ENCODE data around the gene ARFRP1. TPM values are rescaled to one million over a fixed set of nuclear protein-coding genes. Genes with fewer than 3 reads are reported as not detected.

ARFRP1 gene, protein sequence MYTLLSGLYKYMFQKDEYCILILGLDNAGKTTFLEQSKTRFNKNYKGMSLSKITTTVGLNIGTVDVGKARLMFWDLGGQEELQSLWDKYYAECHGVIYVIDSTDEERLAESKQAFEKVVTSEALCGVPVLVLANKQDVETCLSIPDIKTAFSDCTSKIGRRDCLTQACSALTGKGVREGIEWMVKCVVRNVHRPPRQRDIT
- 10 to 100 TPM in 11 of 12 donors, not detected in 1; 21.0 to 29.5 (median 23.0) TPM for polyA plus RNA-seq (ENCODE audit: insufficient read length in 12 of 12)
- long read RNA-seq, donor 1, partial matches to known transcripts = 0 of 18 reads
- long read RNA-seq, donor 1, other reads (novel, unspliced or antisense) = 9 of 18 reads
- long read RNA-seq, donor 2, partial matches to known transcripts = 0 of 4 reads
- long read RNA-seq, donor 2, other reads (novel, unspliced or antisense) = 0 of 4 reads
- long read RNA-seq, donor 3, partial matches to known transcripts = 0 of 3 reads
- long read RNA-seq, donor 3, other reads (novel, unspliced or antisense) = 0 of 3 reads
- long read RNA-seq, donor 4, partial matches to known transcripts = 51 of 55 reads
- long read RNA-seq, donor 4, other reads (novel, unspliced or antisense) = 0 of 55 reads
- long read RNA-seq, donor 5, transcript ARFRP1-214 (8 exons, 2,559 nt) = major isoform, 7 of 360 reads
- long read RNA-seq, donor 5, partial matches to known transcripts = 329 of 360 reads
- long read RNA-seq, donor 5, other reads (novel, unspliced or antisense) = 16 of 360 reads
- long read RNA-seq, donor 6, partial matches to known transcripts = 0 of 1 reads
- long read RNA-seq, donor 6, other reads (novel, unspliced or antisense) = 0 of 1 reads
- long read RNA-seq, donor 7, partial matches to known transcripts = 0 of 8 reads
- long read RNA-seq, donor 7, other reads (novel, unspliced or antisense) = 5 of 8 reads
- long read RNA-seq, donor 8, transcript ARFRP1-214 (8 exons, 2,559 nt) = major isoform, 5 of 23 reads
- long read RNA-seq, donor 8, partial matches to known transcripts = 6 of 23 reads
- long read RNA-seq, donor 8, other reads (novel, unspliced or antisense) = 8 of 23 reads
- long read RNA-seq, donor 9, partial matches to known transcripts = 0 of 7 reads
- long read RNA-seq, donor 9, other reads (novel, unspliced or antisense) = 0 of 7 reads
- long read RNA-seq, donor 10, transcript ARFRP1-214 (8 exons, 2,559 nt) = major isoform, 5 of 18 reads
- long read RNA-seq, donor 10, partial matches to known transcripts = 0 of 18 reads
- long read RNA-seq, donor 10, other reads (novel, unspliced or antisense) = 10 of 18 reads
- long read RNA-seq, donor 11, partial matches to known transcripts = 50 of 55 reads
- long read RNA-seq, donor 11, other reads (novel, unspliced or antisense) = 0 of 55 reads

DNA sequence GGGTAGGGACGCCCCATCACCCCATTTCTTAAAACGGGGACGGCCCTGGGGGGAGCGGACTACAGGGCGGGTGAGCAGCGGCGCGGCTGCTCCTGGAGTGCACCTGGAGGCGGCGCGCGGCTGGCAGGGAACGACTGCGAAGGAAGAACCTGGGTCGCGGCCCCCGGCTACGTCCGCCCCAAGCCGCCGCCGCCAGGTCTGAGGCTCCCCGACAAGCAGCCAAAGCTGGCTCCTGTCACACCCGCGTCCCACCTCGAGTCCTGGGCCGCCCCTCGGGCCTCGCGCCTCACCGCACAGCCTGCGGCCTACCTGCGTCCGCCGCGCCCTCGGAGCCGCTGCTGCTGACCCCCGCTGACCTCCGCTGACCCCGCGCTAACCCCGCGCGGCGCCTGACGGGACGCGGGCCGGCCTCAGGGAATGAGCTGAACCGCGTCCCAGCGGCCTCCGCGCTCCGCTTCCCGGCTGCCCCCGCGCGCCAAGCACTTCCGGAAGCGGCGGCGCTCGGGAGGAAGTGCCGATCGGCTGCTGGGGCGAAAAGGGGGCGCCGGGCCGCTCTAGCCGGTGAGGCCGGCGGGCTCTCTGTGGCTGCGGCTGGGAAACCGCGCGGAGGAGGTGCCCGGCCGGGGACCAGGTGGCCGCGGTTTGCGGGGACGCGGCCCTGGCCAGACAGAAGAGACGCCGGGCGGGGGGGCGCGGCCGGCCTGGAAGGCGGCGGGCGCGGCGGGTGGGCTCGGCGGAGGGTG, at the start of gene ARFRP1, which contains the start of gene ZGPAT:
Gene ARFRP1 (minus strand): TSS at position 419 of the 743 bp plus-strand sequence. CDS start 885 bp downstream, outside the sequence.
Gene ZGPAT (plus strand): TSS at position 482 of the 743 bp plus-strand sequence. CDS start 542 bp downstream, outside the sequence.
- DNase-seq = peak; percentile 86

DNA sequence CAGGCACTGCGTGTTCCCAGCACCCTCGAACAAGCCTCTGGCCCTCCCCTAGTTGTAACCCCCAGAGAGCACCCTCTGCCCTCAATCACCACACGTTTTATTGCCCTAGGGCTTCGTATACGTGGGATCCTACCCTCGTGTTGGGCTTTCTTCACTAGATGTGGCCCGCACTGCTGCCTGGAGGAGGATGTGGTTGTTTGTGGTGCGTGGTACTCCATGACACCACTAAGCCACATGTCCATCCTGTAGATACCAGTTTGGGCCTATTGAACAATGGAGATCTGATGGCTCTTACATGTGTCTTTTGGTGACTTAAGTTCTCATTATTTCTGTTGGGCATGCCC, 48.8 kb upstream of the ARFRP1 start:
- no peak for DNase-seq

DNA sequence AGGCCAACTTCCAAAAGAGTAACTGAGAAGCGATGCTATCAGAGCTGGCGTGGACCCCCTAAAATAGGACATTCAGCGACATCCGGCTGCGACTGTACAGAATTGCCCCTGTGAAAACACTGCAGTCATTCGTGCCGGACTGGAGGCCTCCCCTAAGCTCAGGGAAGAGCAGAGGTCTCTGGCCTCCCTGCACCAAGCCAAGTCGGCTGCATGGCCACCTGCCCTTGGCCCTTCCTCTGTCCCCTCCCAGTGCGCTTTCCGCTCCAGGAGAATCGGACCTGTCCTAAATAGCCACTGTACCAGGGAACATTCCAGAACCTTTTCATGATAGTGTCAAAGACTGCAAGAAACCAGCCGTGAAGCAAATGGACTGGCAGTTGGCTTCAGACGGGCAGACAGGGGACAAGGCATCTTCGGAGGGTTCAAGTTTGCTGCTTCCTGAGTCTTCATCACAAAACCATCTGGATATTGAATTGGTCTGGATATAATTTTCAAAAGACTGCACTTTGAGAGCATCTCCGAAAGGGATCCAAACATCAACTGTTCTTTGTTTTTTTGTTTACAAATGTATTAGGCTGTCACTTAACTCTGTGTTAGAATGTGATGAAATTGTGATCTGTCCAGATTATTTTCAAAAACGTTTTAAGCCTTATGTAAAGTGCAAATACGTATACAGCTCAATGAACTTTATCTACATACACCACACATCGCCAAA, 48.3 kb upstream of the ARFRP1 start:
- no peak for DNase-seq

DNA sequence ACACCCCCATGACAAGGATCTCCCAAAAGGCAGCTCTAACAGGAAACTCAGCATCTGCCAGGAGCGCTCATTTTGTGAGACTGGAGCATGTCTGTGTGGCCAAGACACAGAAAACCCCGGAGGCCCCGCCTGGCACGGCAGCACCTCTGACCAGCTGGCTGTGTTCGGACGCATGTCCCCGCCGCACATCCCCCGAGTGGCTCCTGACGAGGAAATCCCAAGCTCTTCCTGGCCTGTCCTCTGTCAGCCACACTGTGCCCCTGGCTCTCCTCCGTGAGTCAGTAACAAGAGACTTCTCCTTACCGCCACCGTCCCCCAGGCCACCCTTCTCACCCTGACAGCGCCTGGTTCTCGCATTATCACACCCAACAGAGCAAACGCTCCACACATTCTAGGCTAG, 46.2 kb upstream of the ARFRP1 start:
- DNase-seq = no peak

DNA sequence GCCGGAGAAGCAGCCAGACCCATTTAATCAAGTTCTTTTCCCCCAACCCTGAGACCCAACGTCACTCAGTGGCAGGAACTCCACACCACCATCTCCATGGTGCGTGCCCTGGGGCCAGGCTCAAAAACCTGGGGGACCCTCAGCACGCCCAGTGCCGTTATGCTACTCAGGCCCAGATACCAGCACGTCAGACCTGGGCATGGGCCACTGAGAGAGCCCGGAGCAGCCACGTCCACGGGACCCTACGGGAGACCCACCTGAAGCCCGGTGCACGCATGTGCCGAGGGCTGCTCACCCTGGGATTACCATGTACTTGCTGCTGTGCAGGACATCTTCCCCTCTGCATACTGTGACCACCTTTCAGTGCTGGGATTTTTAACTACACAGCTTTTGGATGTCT, 45.6 kb upstream of the ARFRP1 start:
- DNase-seq = no peak

DNA sequence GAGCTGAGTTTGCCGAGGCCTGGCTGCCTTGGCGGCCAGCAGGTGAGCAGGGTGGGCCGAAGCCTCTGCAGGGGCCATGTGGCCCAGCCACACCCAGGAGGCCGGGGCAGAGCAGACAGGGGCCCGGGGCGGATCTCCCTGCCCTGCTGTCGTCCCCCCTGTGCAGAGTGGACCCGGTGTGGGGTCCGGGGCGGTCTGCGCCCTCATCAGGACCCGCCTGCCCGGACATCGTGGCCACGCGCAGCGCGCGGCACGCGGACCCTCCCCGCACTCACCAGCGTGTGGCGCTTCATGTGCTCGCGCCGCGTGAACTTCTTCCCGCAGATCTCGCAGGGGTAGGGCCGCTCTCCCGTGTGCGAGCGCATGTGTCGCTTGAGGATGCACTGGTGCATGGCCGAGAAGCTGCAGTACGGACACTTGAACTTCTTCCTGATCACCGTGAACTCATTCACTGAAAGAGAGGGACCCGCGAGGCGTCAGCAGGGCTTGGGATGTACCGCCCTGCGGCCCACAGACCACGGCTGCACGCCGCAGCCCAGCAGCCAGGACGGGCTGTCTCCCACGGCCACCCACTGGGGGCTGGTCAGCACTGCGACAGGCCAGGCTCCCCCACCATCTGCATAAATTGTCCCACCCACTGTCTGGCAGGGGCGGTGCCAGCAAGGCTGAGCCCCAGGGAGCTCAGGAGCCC, 44.8 kb upstream of the ARFRP1 start:
- no peak for DNase-seq

DNA sequence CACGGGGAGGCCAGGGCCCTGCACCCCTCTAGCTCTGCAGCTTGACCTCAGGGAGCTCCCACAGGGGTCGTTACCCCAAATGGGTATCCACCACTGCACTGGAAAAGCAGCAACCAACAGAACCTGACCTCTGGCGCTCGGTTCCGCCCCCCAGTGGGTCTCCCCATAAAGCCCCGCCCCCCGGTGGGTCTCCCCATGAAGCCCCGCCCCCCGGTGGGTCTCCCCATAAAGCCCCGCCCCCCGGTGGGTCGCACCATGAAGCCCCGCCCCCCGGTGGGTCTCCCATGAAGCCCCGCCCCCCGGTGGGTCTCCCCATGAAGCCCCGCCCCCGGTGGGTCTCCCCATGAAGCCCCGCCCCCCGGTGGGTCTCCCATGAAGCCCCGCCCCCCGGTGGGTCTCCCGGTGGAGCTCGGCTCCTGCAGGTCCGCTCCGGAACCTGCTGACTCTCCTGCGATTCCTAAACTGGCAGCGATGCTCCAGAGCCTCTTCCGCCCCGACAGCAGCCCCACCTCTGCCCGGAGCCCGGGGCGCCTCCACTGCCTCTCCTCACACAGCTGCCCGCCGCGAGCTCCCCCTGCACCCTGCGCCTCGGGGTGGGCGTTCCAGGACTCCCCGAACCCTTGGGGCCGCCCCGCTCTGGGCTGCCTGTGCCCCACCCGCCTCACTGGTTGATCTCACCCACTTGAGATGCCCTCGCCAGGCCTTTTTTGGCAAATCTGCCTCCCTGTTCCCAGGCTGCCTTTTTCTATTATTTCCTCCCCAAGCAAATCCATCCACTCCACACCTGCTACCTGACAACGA, 43.9 kb upstream of the ARFRP1 start:
- DNase-seq = no peak

DNA sequence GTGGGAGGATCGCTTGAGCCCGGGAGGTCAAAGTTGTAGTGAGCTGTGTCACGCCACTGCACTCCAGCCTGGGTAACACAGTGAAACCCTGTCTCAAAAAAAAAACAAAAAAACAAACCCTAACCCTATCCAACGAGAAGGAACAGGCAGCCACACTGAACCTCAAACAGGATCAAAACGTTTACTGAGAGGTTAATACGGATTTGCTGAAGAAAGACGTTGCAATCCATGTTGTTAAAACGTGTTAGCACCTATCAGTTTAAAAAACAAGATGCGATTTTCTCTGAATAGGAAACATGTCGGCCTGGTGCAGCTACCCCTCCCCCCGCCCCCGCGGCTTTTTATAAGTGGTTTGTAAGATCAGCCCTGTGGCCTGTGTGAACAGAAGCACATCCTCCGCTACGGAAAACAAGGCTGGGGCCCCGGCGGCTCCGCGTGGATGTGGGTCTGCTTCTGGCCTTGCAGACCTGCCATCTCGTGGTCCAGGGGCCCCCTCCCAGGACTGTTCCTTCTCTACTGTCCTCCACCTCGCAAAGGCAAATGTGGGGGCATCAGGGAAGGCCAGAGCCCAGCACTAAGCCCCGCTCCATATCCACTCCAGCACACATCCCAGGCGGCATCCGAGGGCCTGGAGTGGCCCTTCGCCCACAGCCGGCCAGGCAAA, 43.2 kb upstream of the ARFRP1 start:
- DNase-seq = no peak

DNA sequence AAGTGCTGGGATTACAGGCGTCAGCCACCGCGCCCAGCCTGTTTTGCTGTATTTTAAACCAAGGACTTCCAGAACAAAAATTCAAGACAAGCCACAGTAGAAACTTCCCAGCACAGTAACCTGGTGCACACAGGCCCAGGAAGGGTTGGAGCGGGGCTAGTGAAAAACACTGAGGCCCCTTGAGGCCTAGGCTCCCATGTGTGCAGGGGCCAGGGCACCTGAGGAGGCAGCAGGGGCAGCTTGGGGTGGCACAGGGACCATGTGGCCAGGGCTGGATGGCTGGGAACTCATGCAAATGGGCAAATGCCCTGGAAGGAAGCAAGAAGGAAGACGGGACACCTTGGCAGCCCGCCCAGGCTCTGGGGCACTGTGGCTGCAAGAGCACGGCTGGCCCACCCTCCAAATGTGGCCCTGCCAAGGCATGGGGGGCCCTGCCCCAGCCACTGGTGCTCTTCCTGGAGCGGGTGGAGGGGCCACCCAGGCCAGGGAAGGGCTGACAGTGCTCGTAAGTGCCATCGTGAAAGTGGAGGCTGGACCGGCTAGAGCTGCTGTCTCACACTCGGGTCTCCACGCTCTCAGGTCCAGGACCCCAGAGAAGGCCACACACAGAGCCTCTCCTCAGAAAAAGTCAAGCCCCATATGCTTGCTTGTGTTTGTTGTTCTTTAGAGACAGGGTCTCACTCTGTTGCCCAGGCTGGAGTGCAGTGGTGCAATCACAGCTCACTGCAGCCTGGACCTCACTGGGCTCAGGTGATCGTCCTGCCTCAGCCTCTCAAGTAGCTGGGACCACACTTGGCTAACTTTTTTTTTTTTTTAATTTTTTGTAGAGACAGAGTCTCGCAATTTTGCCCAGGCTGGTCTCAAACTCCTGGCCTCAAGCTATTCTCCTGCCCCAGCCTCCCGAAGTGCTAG, 42.1 kb upstream of the ARFRP1 start:
- no peak for DNase-seq

DNA sequence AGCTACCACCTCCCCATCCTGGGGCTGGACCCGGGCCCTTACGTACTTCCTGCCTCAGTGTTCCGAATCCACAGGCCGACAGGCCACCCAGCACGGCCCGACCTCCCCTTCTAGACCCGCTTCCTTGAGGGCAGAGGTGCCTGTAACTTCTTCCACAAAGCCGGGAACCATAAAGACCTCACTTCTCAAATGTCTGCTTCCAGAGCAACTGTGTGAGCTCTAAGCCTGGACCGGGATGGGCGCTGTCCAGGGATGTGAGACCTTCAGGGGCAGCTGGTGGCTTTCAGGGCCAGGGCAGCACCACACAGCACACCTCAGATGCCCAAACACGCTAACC, 41.1 kb upstream of the ARFRP1 start:
- no peak for DNase-seq

DNA sequence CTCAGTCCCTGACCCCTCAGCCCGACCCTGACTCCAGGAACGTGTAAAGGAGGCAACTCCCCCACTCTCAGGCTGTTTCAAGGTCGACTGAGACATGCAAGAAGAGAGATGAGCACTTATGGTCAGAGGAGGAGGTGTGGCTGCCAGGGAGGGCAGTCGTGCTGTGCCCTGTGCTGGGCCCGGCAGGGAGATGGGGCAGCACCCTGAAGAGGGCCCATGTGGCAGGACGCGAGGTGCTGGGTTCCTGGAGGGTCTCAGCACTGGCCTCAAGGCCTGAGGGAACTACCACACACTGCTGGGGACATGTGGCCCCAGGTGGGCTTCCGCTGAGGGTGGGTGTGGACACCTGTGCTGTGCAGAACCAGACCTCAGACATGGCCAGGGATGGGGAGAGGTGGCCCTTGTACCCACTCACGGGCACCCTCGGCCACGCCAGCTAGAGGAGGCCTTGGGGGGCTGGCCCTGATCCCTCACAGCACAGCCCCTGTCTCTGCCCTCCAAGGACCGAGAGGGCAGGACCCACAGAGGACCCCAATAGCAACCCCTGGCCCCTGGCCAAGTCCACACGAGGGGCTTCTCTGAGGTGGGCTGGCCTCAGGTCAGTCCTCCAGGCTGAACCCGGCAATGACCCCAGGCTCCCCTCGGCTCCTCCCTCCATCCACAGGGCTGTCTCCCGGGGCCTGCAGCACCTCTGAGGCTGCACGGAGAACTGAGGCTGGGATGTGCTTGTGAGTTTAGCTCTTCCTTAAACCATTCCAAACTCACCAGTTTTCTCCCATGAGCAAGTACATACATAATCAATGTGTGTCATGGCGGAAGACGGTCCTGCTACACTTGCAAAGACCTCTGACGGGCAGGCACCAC, 40.5 kb upstream of the ARFRP1 start:
- no peak for DNase-seq

DNA sequence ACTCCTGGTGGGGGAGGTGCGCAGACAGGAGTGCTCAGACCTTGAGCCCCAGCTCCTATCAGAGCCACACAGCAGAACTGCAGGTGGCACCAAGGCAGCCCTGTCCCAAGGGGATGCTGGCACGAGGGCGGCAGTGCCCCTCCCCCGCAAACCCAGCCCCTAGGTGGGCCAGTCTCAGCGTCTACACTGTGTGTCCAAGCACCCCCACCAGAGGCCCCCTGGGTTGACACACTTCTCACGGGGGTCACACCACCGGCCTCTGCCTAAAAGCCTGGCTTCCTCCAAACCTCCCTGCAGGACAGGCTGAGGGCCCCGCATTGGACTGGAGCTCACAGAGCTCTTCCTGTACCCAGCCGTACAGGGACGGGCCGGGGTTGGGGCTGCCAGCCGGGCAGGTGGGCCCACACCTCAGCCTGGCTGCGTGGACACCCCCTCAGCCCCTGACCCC, 39.9 kb upstream of the ARFRP1 start:
- DNase-seq = no peak

DNA sequence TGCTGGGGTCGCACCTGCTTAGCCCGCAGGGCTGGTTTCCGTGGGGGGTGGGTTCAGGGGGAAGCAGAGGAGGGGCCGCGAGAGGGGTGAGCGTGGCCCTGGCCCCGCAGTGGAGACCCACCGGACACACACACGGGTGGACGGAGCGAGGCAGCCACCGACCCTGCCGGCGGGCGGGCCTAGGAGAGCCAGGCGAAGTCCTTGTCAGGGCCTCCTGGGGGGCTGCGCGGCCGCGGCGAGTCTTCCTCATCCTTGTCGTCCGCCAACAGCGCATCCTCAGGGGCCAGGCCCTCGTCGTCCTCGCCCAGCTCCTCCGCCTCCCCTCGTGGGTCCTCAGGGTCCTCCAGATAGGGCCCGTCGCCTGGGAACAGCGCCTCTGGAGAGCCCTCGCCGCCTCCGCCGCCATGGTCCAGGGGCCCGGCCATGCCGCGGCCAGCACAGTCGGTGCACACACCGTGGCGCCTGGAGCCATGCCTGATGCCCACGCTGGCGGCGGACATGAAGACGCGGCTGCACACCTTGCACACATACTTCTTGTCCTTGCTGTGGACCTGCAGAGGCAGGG, 39.1 kb upstream of the ARFRP1 start:
- DNase-seq = no peak

DNA sequence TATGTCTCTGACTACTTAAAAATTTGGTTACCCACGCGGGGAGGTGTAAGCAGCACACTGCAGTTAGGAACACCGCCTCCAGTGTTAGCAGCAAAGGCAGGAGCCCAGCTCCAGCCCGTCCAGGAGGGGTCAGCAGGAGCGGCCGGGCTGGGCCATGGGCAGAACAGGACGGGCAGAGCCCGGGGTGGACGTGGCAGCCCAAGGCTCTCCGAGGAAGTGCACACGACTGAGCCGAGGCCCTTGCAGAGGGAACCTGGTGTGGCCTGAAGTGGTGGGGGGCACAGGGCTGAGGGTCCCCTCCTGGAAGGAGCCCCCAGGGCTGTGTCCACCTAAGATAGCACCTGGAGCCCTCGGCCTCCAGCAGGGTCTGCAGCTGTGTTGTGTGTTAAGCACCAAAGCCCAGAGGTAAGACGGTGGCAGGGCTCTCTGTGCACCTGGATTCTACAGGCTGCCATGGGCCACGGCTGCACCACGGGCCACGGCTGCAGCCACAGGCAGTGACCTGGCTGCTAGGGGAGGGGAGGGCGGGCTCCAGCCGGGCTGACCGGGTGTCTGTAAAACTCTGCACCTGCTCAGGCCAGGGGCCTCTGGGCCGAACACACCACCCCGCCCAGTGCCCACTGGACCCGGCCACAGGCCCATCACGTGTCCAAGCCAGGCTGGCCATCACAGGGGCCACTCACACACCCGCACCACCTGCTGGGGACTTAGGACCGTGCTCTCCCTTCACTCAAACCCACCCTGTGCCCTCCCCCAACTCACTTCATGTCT, 38.4 kb upstream of the ARFRP1 start:
- DNase-seq = no peak

DNA sequence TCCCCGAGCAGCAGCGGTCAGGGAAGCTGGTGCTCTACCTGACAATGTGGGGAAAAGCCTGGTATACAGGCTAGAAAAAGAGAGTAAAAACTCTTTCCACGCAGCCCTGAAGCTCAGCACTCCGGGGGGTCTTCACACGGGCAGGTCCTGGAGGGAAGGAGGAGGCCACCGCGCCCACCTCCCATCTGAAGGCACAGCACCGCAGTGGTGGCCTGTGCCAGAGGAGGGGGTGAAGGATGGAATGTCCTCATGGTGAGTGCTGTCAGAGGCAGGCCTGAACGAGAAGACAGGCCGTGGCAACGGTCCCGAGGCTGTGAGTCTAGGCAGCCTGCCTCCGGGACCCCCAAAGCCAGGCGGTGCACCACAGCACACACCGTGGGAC, 37.6 kb upstream of the ARFRP1 start:
- DNase-seq = no peak

Data from muscle of arm (tissue), 14 donors.